ENCODE measurements around the gene CA10. TPM values are rescaled to one million over a fixed set of nuclear protein-coding genes. Genes with fewer than 3 reads are reported as not detected.

Gene CA10
- total and polyA plus RNA-seq, 8 donors = 1.3 TPM; not detected in 7

DNA sequence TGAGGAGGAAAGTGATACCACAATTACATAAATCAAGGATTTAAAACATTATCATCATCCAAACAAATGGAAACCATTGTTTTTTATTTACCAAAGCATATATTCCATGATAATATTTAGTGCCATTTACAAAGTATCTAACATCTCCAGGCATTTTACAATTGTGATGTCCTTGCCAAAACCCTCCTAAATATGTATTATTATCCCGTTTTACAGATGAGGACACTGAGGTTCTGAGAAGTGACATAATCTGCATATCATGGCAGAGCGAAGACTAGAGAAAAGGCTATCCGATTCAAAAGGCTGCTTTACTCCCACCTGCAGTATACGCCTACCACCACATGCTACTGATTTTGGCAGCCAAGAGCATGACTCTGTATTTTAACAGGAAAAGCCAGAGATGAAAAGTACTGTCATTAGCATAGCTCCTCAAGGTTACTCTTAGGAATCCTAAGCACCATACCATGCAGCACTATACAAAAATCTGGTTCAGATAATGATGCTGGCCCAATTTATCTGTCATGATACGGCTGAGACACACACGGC lies 301.4 kb downstream of the CA10 start:
- Histone ChIP-seq H3K27me3 (peaks cover 0 to 12% (median 0%) of the 10 kb centered on the region in 3 donors), H3K9me3 (no peaks in the 10 kb centered on the region), H3K4me3 (no peak overlapping the region), H3K4me1 (no peaks in the 10 kb centered on the region), H3K36me3 (no peaks in the 10 kb centered on the region), H3K27ac (no peak overlapping the region)
- no peak for DNase-seq
- 73 to 84% (median 79%) methylated on average over 6 of the region's 6 CpGs for WGBS, 5 donors
- TF ChIP-seq POLR2AphosphoS5 (IDR thresholded peaks at IDR 0.05) (no peak), EP300 (IDR thresholded peaks at IDR 0.05) (no peak), POLR2A (IDR thresholded peaks at IDR 0.05) (no peak)
- TF ChIP-seq, protein P1, sequence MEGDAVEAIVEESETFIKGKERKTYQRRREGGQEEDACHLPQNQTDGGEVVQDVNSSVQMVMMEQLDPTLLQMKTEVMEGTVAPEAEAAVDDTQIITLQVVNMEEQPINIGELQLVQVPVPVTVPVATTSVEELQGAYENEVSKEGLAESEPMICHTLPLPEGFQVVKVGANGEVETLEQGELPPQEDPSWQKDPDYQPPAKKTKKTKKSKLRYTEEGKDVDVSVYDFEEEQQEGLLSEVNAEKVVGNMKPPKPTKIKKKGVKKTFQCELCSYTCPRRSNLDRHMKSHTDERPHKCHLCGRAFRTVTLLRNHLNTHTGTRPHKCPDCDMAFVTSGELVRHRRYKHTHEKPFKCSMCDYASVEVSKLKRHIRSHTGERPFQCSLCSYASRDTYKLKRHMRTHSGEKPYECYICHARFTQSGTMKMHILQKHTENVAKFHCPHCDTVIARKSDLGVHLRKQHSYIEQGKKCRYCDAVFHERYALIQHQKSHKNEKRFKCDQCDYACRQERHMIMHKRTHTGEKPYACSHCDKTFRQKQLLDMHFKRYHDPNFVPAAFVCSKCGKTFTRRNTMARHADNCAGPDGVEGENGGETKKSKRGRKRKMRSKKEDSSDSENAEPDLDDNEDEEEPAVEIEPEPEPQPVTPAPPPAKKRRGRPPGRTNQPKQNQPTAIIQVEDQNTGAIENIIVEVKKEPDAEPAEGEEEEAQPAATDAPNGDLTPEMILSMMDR (IDR thresholded peaks at IDR 0.05) = no peak
- intact Hi-C loops (cut with DNase I; ENCODE audit: low total_unique reads) = no loop called here

DNA sequence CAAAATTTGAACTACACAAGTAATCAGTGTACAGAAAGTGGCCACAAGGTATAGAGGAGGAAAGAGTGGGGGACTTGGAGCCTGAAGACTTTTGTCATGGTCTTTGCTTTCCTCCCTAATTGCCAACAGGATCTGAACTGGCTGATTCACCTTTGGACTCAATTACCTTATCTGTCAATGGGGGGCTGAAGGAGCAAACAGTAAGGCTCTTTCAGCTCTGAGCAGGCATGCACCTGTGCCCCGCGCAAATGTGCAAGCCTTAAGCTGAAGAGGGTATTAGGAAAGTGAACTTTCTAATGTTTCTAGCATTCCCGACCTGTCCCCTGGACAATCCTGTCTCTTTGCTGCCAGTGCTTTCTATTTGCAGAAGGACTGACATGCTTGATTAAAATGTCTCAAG lies 302.7 kb downstream of the CA10 start:
- Histone ChIP-seq H3K9me3 (no peaks in the 10 kb centered on the region), H3K27ac (no peak overlapping the region), H3K4me3 (no peak overlapping the region), H3K27me3 (peaks cover 0 to 17% (median 0%) of the 10 kb centered on the region in 3 donors), H3K36me3 (no peaks in the 10 kb centered on the region), H3K4me1 (no peaks in the 10 kb centered on the region)
- intact Hi-C loops (cut with DNase I; ENCODE audit: low total_unique reads) = no loop called here
- WGBS, 5 donors = 37 to 60% (median 44%) methylated on average over 3 of the region's 3 CpGs
- TF ChIP-seq POLR2AphosphoS5 (IDR thresholded peaks at IDR 0.05) (no peak), EP300 (IDR thresholded peaks at IDR 0.05) (no peak), POLR2A (IDR thresholded peaks at IDR 0.05) (no peak)
- TF ChIP-seq, protein P1 (IDR thresholded peaks at IDR 0.05) = no peak
- DNase-seq = no peak

DNA sequence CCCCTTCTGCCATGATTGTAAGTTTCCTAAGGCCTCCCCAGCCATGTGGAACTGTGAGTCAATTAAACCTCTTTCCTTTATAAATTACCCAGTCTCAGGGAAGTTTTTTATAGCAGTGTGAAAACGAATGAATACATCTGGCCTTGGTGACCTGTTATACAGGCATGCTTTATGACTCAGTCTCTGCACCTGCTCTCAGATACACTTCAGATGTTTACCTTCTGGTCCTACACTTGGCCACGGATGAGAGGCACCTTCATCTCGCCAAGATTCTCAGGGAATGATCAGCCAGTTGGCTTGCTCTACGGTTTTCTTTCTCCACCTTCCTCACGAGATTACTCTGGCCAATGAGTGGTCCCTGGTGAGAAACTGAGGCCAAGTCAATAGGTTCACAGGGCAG lies 304.7 kb downstream of the CA10 start:
- WGBS, 5 donors = 27 to 53% (median 47%) methylated on average over 5 of the region's 5 CpGs
- intact Hi-C loops (cut with DNase I; ENCODE audit: low total_unique reads) = no loop called here
- Histone ChIP-seq H3K36me3 (no peaks in the 10 kb centered on the region), H3K27me3 (peaks cover 0 to 19% (median 0%) of the 10 kb centered on the region in 3 donors), H3K27ac (no peak overlapping the region), H3K4me1 (no peaks in the 10 kb centered on the region), H3K4me3 (no peak overlapping the region), H3K9me3 (no peaks in the 10 kb centered on the region)
- TF ChIP-seq POLR2AphosphoS5 (IDR thresholded peaks at IDR 0.05) = no peak
- TF ChIP-seq POLR2A (IDR thresholded peaks at IDR 0.05) = no peak
- TF ChIP-seq, protein P1 (IDR thresholded peaks at IDR 0.05) = no peak
- TF ChIP-seq EP300 (IDR thresholded peaks at IDR 0.05) = no peak
- DNase-seq = no peak

DNA sequence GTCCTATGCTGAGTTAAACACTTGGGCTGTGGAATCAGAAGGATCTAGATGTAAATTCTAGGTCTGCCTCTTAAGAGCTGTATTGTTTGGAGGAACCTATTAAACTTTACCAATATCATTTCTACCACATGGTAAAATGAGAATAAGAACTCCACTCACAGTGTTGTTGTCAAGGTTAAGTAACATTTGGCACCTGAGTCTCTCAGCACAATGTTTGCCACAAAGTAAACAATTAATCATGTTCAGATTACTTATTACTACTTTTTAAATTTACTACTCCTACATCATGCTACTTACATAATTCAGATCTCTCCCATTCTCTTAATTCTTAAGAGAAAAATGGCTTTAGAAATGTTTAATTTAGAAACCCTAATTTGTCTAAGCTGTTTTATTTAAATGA lies 305.9 kb downstream of the CA10 start:
- no peaks in the 10 kb centered on the region for H3K9me3 ChIP-seq
- TF ChIP-seq, protein P1 (IDR thresholded peaks at IDR 0.05) = no peak
- no peak for TF ChIP-seq EP300 (IDR thresholded peaks at IDR 0.05)
- TF ChIP-seq POLR2A (IDR thresholded peaks at IDR 0.05) = no peak
- TF ChIP-seq POLR2AphosphoS5 (IDR thresholded peaks at IDR 0.05) = no peak
- H3K4me3 ChIP-seq = no peak overlapping the region
- H3K27ac ChIP-seq = no peak overlapping the region
- H3K27me3 ChIP-seq = peaks cover 0 to 19% (median 0%) of the 10 kb centered on the region in 3 donors
- H3K36me3 ChIP-seq = no peaks in the 10 kb centered on the region
- H3K4me1 ChIP-seq = no peaks in the 10 kb centered on the region
- DNase-seq = no peak
- intact Hi-C loops (cut with DNase I; ENCODE audit: low total_unique reads) = no loop called here
